ENCODE results near the gene CLMN.

The CLMN gene

GRCh38 chr14:95319312-95320077, at the start of gene CLMN:
Gene CLMN (minus strand): TSS chr14:95319908. CDS start chr14:95319792, 116 bp downstream.
- Histone ChIP-seq H3K4me3 (ENCODE audit: low read depth, low read length) (peak within 1 kb of the TSS; percentile 81), H3K27me3 (ENCODE audit: insufficient read depth, low read depth, severe bottlenecking) (no peaks in the 10 kb centered on the region), H3K27ac (peak within 1 kb of the TSS; percentile 73), H3K36me3 (peaks cover 3% of the 10 kb centered on the region; the same call in 1 of the 2 replicates), H3K9me3 (ENCODE audit: severe bottlenecking) (no peaks in the 10 kb centered on the region)
- TF ChIP-seq CTCF (IDR thresholded peaks at IDR 0.05; ENCODE audit: low read depth, low read length), result no peak
- peak; percentile 50 for DNase-seq

- Histone ChIP-seq H3K27ac (no peak overlapping the region), H3K4me3 (ENCODE audit: low read depth, low read length) (no peak overlapping the region), H3K36me3 (no peaks in the 10 kb centered on the region), H3K9me3 (ENCODE audit: severe bottlenecking) (no peaks in the 10 kb centered on the region), H3K27me3 (ENCODE audit: insufficient read depth, low read depth, severe bottlenecking) (no peaks in the 10 kb centered on the region)
- no peak for TF ChIP-seq CTCF (IDR thresholded peaks at IDR 0.05; ENCODE audit: low read depth, low read length)
- DNase-seq, result no peak
Observed at GRCh38 chr14:95365401-95365800, 45.7 kb upstream of the CLMN start.

- Histone ChIP-seq H3K27ac (no peak overlapping the region), H3K27me3 (ENCODE audit: insufficient read depth, low read depth, severe bottlenecking) (no peaks in the 10 kb centered on the region), H3K9me3 (ENCODE audit: severe bottlenecking) (no peaks in the 10 kb centered on the region), H3K36me3 (no peaks in the 10 kb centered on the region), H3K4me3 (ENCODE audit: low read depth, low read length) (no peak overlapping the region)
- no peak for DNase-seq
- TF ChIP-seq CTCF (IDR thresholded peaks at IDR 0.05; ENCODE audit: low read depth, low read length), result no peak
Observed at GRCh38 chr14:95364481-95365209, 44.9 kb upstream of the CLMN start.

GRCh38 chr14:95363468-95363954, 43.8 kb upstream of the CLMN start:
- TF ChIP-seq CTCF (IDR thresholded peaks at IDR 0.05; ENCODE audit: low read depth, low read length), result no peak
- DNase-seq, result no peak
- Histone ChIP-seq H3K36me3 (no peaks in the 10 kb centered on the region), H3K9me3 (ENCODE audit: severe bottlenecking) (no peaks in the 10 kb centered on the region), H3K4me3 (ENCODE audit: low read depth, low read length) (no peak overlapping the region), H3K27ac (no peak overlapping the region), H3K27me3 (ENCODE audit: insufficient read depth, low read depth, severe bottlenecking) (no peaks in the 10 kb centered on the region)

- DNase-seq, result no peak
- Histone ChIP-seq H3K36me3 (no peaks in the 10 kb centered on the region), H3K27me3 (ENCODE audit: insufficient read depth, low read depth, severe bottlenecking) (no peaks in the 10 kb centered on the region), H3K4me3 (ENCODE audit: low read depth, low read length) (no peak overlapping the region), H3K27ac (no peak overlapping the region), H3K9me3 (ENCODE audit: severe bottlenecking) (no peaks in the 10 kb centered on the region)
- no peak for TF ChIP-seq CTCF (IDR thresholded peaks at IDR 0.05; ENCODE audit: low read depth, low read length)
Observed at GRCh38 chr14:95362138-95362494, 42.4 kb upstream of the CLMN start.

All from WERI-Rb-1 (cell line).